Neutrophil (primary cell): ENCODE measurements around the gene ACAD8.
"Not testable (repeated sequence)": the region's sequence is repeated elsewhere in the genome, so short reads cannot be mapped to it uniquely, and the experiment has no call there.

ENCODE experiments used
- H3K27ac ChIP-seq: fragments of 200-600 bp; sonication (generic); 2 replicates; pipeline ENCODE4 v1.5.1; 2016; ENCODE audit warnings: mild to moderate bottlenecking, moderate library complexity
- H3K27me3 ChIP-seq: fragments of 200-600 bp; sonication (generic); 2 replicates; pipeline ENCODE4 v1.6.0; 2016; ENCODE audit warnings: mild to moderate bottlenecking
- H3K36me3 ChIP-seq: fragments of 200-600 bp; sonication (generic); 2 replicates; pipeline ENCODE4 v1.5.1; 2017
- H3K4me1 ChIP-seq, 2 experiments: fragments of 200-600 bp in 1 of 2; sonication (generic) in 1 of 2; 1 replicate in 1 of 2; 2 replicates in 1 of 2; pipeline versions ENCODE4 v1.5.1 to v1.6.1; 2013 to 2016; ENCODE audit warnings: low read depth in 1 of 2, low read length in 1 of 2, mild to moderate bottlenecking in 1 of 2, moderate library complexity in 1 of 2; ENCODE audit not compliant: control insufficient read depth in 1 of 2, insufficient read depth in 1 of 2
- H3K4me3 ChIP-seq, 2 experiments: fragments of 200-600 bp in 1 of 2; sonication (generic) in 1 of 2; 1 replicate in 1 of 2; 2 replicates in 1 of 2; pipeline ENCODE4 v1.5.1; 2013 to 2016; ENCODE audit warnings: low read depth in 1 of 2, low read length in 1 of 2, mild to moderate bottlenecking in 1 of 2, moderate library complexity in 1 of 2
- H3K9me3 ChIP-seq: fragments of 200-600 bp; sonication (generic); 2 replicates; pipeline ENCODE4 v1.5.1; 2016
- CTCF ChIP-seq: fragments of 200-600 bp; sonication (generic); IDR thresholded peaks from 2 replicates; pipeline ENCODE4 v1.5.1; 2016; ENCODE audit warnings: antibody characterized with exemption

ACAD8 gene

GRCh38 chr11:134248910-134249480 lies 4.4 kb upstream of the ACAD8 start:
- H3K27ac ChIP-seq = no peak overlapping the region
- H3K27me3 ChIP-seq = no peaks in the 10 kb centered on the region
- no peak overlapping the region for H3K4me3 ChIP-seq
- no peak for TF ChIP-seq CTCF
- no peaks in the 10 kb centered on the region for H3K9me3 ChIP-seq
- peaks cover 62% of the 10 kb centered on the region for H3K36me3 ChIP-seq
- H3K4me1 ChIP-seq = peaks cover 37 to 38% of the 10 kb centered on the region in 2 experiments

GRCh38 chr11:134250246-134250645 lies 3.1 kb upstream of the ACAD8 start:
- Histone ChIP-seq H3K27me3 (no peaks in the 10 kb centered on the region), H3K9me3 (no peaks in the 10 kb centered on the region), H3K27ac (peak overlapping the region; percentile 63), H3K36me3 (peaks cover 49% of the 10 kb centered on the region), H3K4me1 (peaks cover 50 to 51% of the 10 kb centered on the region in 2 experiments), H3K4me3 (no peak overlapping the region)
- no peak for TF ChIP-seq CTCF

- Histone ChIP-seq H3K27ac (peak overlapping the region; percentile 63), H3K27me3 (no peaks in the 10 kb centered on the region), H3K36me3 (peaks cover 45% of the 10 kb centered on the region), H3K4me1 (peaks cover 54 to 55% of the 10 kb centered on the region in 2 experiments), H3K4me3 (no peak overlapping the region), H3K9me3 (no peaks in the 10 kb centered on the region)
- no peak for TF ChIP-seq CTCF
These were observed 2.7 kb upstream of the ACAD8 start for GRCh38 chr11:134250675-134251074.

- Histone ChIP-seq H3K27ac (peak overlapping the region; percentile 63), H3K4me1 (peaks cover 69% of the 10 kb centered on the region in 2 experiments), H3K36me3 (peaks cover 37% of the 10 kb centered on the region), H3K27me3 (no peaks in the 10 kb centered on the region), H3K4me3 (peak overlapping the region; percentile 85 to 87), H3K9me3 (no peaks in the 10 kb centered on the region)
- TF ChIP-seq CTCF = no peak
These were observed 801 bp upstream of the ACAD8 start for GRCh38 chr11:134252346-134253187.

- TF ChIP-seq CTCF = no peak
- Histone ChIP-seq H3K4me1 (peaks cover 66 to 69% of the 10 kb centered on the region in 2 experiments), H3K9me3 (no peaks in the 10 kb centered on the region), H3K4me3 (peak overlapping the region; percentile 85 to 87), H3K27ac (peak overlapping the region; percentile 63), H3K36me3 (peaks cover 36% of the 10 kb centered on the region), H3K27me3 (no peaks in the 10 kb centered on the region)
These were observed 1.2 kb downstream of the ACAD8 start for GRCh38 chr11:134254433-134255183.

- not testable (repeated sequence) for H3K4me3 ChIP-seq, H3K27me3 ChIP-seq, H3K9me3 ChIP-seq
- H3K27ac ChIP-seq = peak overlapping the region; percentile 63
- H3K36me3 ChIP-seq = peaks cover 36% of the 10 kb centered on the region
- H3K4me1 ChIP-seq = peaks cover 61 to 64% of the 10 kb centered on the region in 2 experiments
These were observed 1.8 kb downstream of the ACAD8 start for GRCh38 chr11:134255184-134255561.
